Adrenal gland (tissue), 5 donors: ENCODE data around the gene WDTC1.

ENCODE experiments used
- CTCF ChIP-seq, 6 experiments: fragments of 450-650 bp in 4 of 6; fragments of 200-600 bp in 2 of 6; sonication (generic) in 1 of 6; IDR thresholded peaks; 1 replicate in 5 of 6; 2 replicates in 1 of 6; pipeline versions ENCODE4 v1.5.1 to v1.8.0; 2016 to 2021; ENCODE audit warnings: antibody characterized with exemption in 6 of 6, mild to moderate bottlenecking in 2 of 6, moderate library complexity in 1 of 6
- POLR2A ChIP-seq, 2 donors: fragments of 450-650 bp; IDR thresholded peaks; one replicate each; pipeline ENCODE4 v1.6.1; 2017; ENCODE audit warnings: antibody characterized with exemption in 2 of 2, mild to moderate bottlenecking in 2 of 2, moderate library complexity in 1 of 2
- donor health status: DM: no; HTN: no; CAD: no.

DNA sequence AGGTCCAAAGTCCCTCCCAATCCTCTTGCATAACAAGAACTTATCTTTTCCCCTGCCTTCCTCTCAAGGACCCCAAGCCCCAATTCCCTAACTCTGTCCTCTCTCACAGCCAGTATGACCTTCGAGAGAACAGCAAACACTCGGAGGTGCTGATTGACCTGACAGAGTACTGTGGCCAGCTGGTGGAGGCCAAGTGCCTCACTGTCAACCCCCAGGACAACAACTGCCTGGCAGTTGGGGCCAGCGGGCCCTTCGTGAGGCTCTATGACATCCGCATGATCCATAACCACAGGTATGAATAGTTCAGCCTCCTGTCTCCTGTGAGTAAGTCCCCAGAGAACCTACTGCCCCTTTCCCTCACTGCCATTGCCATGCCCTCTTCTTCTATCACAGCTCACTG, 57.7 kb downstream of the WDTC1 start:
- TF ChIP-seq CTCF (IDR thresholded peaks at IDR 0.05) (no peak), POLR2A (IDR thresholded peaks at IDR 0.05) (no peak)
